NCI-H2171 (cell line): Measurements from ENCODE around the gene NCOA4.
"Not testable (repeated sequence)": the region's sequence is repeated elsewhere in the genome, so short reads cannot be mapped to it uniquely, and the experiment has no call there.

Experiments used
- DNase-seq: peaks from one replicate; lab custom pipeline; 2025; lab: John Stamatoyannopoulos, UW

NCOA4 gene

DNA sequence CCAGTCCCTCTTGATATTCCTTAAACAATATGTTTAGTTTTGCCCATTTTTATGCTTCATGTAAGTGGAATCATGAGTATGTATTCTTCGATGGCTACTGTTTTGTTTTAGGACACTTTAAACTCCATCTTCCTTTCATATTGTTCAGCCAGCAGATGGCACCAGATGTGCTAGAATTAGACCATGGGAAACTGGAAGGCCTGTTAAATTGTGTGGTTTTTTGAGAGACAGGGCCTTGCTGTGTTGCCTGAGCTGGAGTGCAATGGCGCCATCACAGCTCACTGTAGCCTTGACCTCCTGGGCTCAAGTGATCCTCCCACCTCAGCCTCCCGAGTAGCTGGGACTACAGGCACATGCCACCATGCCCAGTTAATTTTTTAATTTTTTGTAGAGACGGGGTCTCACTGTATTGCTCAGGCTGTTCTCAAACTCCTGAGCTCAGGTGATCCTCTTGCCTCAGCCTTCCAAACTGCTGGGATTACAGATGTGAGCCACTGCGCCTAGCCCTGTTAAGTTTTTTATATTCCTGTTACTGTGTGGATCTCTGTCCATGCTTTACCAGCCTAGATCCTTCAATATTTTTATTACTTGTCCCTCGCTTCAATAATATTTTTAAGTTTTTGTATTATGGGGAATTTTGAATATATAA is 46.8 kb downstream of the NCOA4 start:
- DNase-seq, result not testable (repeated sequence)

DNA sequence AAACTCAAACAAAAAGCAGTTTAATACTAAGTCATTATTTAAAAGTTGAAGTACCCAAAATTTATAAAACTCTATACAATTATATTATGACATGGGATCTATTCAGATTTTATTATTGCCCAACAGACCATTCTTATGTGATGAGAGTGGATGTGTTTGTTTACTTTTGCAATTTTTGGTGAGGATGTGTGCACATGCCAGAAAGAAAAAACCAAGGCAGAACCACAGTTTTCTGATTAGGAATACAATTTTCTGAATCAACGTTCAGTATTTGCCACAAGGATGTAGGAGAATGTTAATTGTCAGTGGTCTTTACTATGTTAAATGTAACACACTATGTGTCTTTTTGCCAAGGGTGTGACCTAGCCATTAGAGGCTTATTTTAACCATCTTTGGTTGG is 49.1 kb downstream of the NCOA4 start:
- not testable (repeated sequence) for DNase-seq

DNA sequence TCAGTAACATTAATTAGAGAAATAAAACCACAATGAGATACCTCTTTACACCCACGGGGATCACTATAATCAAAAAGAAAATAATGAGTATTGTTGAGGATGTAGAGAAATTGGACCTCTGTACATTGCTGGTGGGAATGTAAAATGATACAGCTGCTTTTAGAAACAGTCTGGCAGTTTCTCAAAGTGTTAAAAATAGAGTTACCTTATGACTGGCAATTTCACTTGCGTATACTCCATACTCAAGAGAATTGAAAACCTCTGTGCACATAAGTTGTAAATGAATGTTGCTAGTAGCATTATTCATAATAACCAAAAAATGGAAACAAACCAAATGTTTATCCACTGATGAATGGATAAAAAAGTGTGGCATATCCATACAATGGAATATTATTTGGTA is 51.9 kb downstream of the NCOA4 start:
- DNase-seq, result not testable (repeated sequence)

DNA sequence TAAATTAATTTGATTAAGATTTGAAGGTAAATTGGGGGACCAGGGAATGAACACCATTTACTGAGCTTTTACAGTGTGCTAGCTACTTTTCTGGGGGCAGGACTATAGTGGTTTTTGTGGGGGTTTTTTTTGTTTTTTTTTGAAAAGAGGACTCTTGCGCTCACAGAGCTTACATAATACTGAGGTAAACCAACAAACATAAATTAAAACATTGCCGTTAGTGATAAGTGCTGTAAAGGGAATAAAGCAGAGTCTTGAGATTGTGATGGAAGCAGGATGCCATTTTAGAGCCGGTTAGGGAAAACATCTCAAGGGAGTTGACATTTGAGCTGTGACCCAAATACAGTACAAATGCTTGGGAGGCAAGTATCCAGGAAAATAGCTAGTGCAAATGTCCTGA is 56.4 kb downstream of the NCOA4 start:
- not testable (repeated sequence) for DNase-seq

DNA sequence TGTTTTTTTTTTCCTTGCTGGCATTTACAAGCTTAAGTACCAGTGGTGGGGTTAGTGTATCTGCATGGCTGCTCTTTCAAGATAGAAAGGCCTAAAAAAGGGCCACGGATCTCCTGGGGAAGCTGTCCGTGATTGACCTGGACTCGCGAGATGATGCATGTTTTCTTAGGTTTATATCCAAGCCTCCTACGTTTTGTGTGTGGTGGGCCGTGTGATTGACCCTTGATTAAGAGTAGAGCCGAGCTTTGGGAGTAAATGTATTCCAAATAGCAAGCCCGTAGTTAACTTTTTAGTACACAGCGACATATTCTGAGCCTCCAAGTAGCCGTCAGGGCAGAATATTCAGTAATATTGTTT is 57.6 kb downstream of the NCOA4 start:
- DNase-seq, result not testable (repeated sequence)

DNA sequence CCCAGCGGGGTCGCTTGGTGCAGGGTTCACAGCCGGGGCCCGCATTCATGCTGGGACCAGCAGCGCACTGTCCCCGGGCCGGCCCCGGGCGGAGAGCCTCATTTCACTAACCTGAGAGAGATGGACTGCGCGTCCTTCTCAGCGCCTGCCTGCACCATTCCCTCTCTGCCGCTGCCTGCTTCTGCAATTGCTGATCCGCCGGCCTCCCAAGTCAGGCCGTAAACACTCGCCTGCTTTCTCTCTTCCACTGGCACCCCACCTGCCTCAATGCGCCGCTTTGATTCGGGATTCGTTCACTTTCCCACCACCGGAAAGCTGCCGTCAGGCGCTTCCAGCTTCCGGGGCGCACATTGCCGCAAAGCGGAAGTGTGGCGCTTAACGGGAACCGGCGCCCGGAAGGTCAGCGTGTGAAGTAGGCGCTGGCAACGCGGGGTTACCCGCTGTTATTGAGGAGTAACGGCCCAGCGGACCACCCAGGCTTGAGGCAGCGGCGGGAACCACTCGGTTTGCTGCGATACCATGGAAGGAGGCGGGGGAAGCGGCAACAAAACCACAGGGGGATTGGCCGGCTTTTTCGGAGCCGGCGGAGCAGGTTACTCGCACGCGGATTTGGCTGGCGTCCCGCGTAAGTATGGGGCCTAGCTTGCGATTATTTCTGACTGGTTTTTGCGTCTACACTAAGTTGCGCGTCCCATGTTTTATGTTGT is 58.2 kb downstream of the NCOA4 start, which contains the start of gene TIMM23:
Gene TIMM23, plus strand, starts transcription at position 384 of the 707 bp plus-strand sequence. Its CDS starts 136 bp downstream, at position 520.
- peak; percentile 54 for DNase-seq

DNA sequence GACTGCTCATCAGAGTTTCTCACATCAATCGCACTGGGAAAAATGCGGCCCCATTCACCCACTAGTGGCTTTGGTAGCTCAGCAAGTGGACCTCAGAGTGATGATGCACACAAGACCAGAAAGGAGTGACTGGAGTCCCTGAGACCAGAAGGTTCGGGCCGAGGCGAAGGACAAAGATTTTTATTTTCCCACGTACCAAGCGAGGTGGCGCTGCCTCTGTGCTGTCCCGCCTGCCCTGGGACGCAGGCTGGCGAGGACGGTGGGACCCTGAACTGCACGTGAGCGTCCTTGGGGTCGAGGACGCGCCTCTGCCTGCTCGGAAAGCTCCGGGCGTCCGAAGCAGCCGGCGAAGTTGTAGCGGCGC is 58.7 kb downstream of the NCOA4 start:
- DNase-seq, result not testable (repeated sequence)

DNA sequence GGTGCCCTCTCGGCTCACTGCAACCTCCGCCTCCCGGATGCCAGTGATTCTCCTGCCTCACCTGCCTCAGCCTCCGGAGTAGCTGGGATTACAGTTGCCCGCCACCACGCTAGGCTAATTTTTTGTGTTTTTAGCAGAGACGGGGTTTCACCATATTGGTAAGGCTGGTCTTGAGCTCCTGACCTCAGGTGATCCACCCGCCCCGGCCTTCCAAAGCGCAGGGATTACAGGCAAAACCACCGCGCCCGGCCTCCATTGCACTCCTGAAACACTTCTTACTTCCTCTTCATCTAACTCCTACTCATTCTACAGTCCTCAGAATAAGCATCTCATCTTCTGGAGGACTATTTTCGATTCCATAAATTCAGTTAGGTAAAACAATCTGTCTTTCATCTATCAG is 59.4 kb downstream of the NCOA4 start:
- not testable (repeated sequence) for DNase-seq

DNA sequence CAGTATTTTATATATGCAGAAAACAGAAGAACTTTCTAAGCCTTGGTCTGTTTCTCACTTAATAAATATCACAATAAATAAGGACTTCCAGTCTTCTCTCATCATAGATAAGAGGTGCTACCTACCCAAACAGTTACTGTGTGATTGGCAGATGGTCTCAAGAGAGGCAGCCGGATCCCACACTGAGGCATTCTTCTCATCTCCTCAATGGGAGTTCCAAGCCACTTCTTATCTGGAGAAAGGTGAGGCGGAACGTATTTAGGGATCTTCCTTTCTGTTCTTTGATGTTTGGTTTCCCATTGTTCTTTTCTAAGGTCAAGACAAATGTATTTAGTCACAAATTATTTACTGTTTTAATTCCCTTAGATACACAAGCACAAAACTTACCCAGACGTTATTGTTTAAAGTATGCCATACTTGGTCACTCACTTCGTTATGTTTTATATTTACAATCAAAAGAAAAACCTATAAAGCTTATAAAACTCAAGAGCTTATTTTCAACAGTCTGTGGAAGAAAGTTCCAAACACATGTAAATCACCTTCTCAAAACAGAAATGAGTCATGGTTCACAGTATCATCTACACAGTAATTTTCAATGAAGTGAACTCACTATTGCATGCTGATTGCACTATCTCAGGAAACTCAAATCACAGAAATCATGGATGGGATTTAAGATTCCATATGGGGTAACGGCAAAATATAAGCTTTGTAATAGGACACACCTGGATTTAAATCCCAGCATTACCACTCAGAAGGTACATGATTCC is 67.6 kb downstream of the NCOA4 start:
- DNase-seq, result not testable (repeated sequence)

DNA sequence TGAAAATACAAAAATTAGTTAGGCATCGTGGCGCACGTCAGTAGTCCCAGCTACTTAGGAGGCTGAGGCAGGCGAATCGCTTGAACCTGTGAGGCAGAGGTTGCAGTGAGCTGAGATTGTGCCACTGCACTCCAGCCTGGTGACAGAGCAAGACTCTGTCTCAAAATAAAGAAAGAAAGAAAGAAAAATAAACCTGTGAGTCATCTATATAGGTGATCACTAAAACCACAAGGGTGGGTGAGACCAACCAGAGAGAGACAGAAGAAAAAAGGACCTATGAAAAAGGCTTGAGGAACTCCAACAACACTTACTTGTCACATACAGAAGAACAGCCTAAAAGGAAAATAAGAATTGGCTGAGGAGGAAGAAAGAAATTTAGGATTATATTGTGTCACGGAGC is 72.5 kb downstream of the NCOA4 start:
- not testable (repeated sequence) for DNase-seq

DNA sequence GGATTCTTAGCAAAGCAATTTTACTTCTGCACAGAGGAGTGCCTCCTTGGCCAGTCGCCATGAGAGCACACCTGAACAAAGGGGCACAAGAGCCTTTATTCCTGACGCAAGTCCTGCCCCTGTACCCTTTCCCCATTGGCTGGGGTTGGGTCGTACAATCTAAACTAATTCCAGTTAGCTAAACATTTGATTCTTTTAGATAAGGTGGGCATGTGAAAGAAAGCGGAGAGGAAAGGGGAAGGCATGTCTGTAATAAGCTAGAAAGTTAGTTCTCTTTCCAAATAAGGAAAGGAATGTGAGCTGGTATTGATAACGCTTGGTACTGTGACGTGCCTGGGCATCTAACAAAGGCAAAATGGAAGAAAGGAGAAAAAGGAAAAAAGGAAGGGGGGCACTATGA is 73.8 kb downstream of the NCOA4 start:
- DNase-seq, result not testable (repeated sequence)
